ENCODE results near the gene MAP1B. TPM values are rescaled to one million over a fixed set of nuclear protein-coding genes. Genes with fewer than 3 reads are reported as not detected.

MAP1B gene
- total RNA-seq, 4 donors from 2014 or later: 479 to 654 (median 593) TPM

DNA sequence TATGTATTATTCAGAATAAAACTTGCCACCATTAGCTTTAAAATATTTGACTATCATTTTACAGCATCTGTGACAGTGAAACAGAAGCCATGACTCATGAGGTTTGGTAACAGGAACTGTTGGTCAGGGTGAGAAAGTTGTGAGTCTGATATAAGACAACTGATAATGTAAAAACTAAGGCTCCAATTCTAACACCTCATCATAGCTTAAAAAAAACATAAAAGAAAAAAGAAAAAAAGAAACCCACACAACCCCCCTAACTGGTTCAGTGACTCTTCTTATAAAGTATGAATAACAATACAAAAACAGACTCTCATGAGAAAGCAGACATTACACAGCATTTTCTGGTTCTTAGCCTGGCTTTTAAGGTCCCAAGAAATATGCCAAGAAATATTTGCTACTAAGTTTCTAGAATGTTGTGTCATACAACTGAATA, 127.0 kb downstream of the MAP1B start:
- DNase-seq (ENCODE audit: low spot score) (no peak), ATAC-seq (ENCODE audit: low FRiP score) (no peak)
- TF ChIP-seq, protein P1, sequence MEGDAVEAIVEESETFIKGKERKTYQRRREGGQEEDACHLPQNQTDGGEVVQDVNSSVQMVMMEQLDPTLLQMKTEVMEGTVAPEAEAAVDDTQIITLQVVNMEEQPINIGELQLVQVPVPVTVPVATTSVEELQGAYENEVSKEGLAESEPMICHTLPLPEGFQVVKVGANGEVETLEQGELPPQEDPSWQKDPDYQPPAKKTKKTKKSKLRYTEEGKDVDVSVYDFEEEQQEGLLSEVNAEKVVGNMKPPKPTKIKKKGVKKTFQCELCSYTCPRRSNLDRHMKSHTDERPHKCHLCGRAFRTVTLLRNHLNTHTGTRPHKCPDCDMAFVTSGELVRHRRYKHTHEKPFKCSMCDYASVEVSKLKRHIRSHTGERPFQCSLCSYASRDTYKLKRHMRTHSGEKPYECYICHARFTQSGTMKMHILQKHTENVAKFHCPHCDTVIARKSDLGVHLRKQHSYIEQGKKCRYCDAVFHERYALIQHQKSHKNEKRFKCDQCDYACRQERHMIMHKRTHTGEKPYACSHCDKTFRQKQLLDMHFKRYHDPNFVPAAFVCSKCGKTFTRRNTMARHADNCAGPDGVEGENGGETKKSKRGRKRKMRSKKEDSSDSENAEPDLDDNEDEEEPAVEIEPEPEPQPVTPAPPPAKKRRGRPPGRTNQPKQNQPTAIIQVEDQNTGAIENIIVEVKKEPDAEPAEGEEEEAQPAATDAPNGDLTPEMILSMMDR (IDR thresholded peaks at IDR 0.05): no peak

DNA sequence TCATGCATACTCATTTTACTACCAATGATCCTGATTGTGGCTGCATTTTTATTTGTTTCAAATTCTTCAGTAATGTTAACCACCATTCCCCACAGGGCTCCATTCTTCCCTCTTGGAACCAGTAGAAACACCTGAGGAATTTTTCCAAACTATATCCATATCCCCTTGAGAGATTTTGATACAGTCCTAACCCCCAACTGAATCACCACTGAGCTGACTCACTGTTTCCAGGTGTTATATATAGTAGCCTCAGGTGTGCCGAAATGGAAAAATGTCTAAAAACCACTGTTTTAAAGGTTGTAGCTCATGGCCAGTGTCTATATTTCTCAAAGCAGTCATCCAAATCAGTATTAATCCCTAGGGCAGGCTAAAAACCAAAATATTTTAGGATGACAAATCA, 127.6 kb downstream of the MAP1B start:
- DNase-seq (ENCODE audit: low spot score): no peak
- ATAC-seq (ENCODE audit: low FRiP score): no peak
- TF ChIP-seq, protein P1 (IDR thresholded peaks at IDR 0.05): no peak

GRCh38 chr5:72235725-72236124, 128.4 kb downstream of the MAP1B start:
- TF ChIP-seq, protein P1 (IDR thresholded peaks at IDR 0.05): no peak
- DNase-seq (ENCODE audit: low spot score) (no peak), ATAC-seq (ENCODE audit: low FRiP score) (no peak)

- no peak for DNase-seq (ENCODE audit: low spot score)
- TF ChIP-seq, protein P1 (IDR thresholded peaks at IDR 0.05): no peak
- ATAC-seq (ENCODE audit: low FRiP score): no peak
Measured at GRCh38 chr5:72237415-72237814, 130.1 kb downstream of the MAP1B start.

GRCh38 chr5:72237879-72238278, 130.6 kb downstream of the MAP1B start:
- TF ChIP-seq, protein P1 (IDR thresholded peaks at IDR 0.05): no peak
- DNase-seq (ENCODE audit: low spot score) (no peak), ATAC-seq (ENCODE audit: low FRiP score) (no peak)

- TF ChIP-seq, protein P1 (IDR thresholded peaks at IDR 0.05): no peak
- ATAC-seq (ENCODE audit: low FRiP score): no peak
- no peak for DNase-seq (ENCODE audit: low spot score)
Measured at GRCh38 chr5:72238712-72239445, 131.6 kb downstream of the MAP1B start.

DNA sequence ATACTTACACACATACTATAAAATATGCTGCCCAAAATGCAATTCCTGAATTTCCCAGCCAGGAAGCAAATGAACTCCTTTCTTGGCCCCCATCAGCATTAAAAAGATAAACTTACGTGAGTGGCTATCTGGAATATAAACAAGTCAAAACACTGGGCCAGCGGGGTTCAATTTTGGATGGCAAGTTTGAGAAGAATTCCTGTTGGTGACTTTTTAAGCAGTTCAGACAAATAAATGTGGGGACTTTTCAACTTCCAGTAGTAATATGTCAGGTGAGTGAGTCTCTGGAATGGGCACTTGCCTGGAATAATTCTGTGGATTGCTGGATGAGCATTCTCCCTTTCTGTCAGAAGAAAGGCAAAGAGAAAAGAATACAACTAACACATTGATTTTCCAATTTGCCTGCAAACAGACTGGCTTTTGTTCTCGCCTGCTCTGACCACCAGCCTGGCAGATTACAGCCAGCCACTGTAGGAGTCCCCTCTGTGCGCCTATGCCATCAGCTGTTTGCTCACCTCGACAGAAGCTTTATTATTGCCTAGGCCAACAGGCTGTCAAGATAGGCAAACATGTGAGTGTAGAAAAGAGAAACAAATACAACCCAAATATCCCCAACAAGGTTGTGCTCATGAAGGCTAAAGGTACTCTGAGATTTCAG, 134.2 kb downstream of the MAP1B start:
- ATAC-seq (ENCODE audit: low FRiP score) (no peak), DNase-seq (ENCODE audit: low spot score) (no peak)
- TF ChIP-seq, protein P1 (IDR thresholded peaks at IDR 0.05): no peak
